Panc1 (cell line): ENCODE data around the gene TKT. TPM values are rescaled to one million over a fixed set of nuclear protein-coding genes. Genes with fewer than 3 reads are reported as not detected.

ENCODE experiments used
- total RNA-seq: library from RNA; stranded (reverse); gene quantifications from one replicate; pipeline ENCODE4 v1.2.1, GENCODE V29; 2021; ENCODE audit not compliant: unreplicated experiment

Gene TKT
- total RNA-seq, 1 experiment from 2014 or later: 338 TPM

Other genes with a start within 250 kb of the TKT start
- gene SFMBT1, start 209.9 kb downstream of the TKT start, total RNA-seq: 24.4 TPM
- gene RFT1, start 125.6 kb downstream of the TKT start, total RNA-seq: 21.0 TPM
- gene PRKCD, start 94.8 kb downstream of the TKT start, total RNA-seq: 14.0 TPM
- gene DCP1A, start 91.5 kb upstream of the TKT start, total RNA-seq: 14.4 TPM
- 23.0 TPM for gene CACNA1D, start 238.6 kb upstream of the TKT start, total RNA-seq